GM18951 (cell line): ENCODE data around the gene LONP2.

ENCODE experiments used
- POLR2A ChIP-seq: IDR thresholded peaks from 4 replicates; pipeline ENCODE4 v1.6.1; 2011; ENCODE audit warnings: mild to moderate bottlenecking; ENCODE audit not compliant: insufficient read length, insufficient read depth; ENCODE audit errors: extremely low read depth
- in situ Hi-C: fragments of 300-500 bp; cut with MboI; formaldehyde crosslinking; loops from one replicate; pipeline ENCODE4 v1.12.0; 2022; ENCODE audit warnings: low sequenced_read_pairs, mixed read lengths, inconsistent platforms; ENCODE audit not compliant: unreplicated experiment

Gene LONP2

GRCh38 chr16:48256579-48257177, 12.6 kb downstream of the LONP2 start:
- TF ChIP-seq POLR2A = no peak
- in situ Hi-C loops = no loop called here

DNA sequence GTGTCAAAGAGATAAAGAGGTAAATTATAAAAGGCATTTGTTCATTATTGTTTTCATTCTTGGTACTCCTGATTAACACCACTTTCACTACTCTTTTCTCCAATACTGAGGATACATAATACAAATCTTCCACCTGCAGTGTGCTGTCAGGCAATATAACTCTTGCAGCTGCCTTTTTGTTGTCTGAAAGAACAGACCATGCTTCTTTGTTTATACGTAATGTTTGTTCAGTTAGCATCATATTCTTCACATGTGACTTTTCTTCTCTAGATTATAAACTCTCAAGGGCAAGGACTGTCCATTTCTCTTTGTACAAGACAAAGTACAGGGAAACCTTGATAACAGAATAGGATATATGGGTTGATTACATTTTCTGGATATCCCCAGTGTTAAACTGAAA, 17.5 kb downstream of the LONP2 start:
- in situ Hi-C loops = no loop called here
- TF ChIP-seq POLR2A = no peak

- in situ Hi-C loops = no loop called here
- TF ChIP-seq POLR2A = no peak
Measured at GRCh38 chr16:48262631-48263030, 18.5 kb downstream of the LONP2 start.

- in situ Hi-C loops = no loop called here
- no peak for TF ChIP-seq POLR2A
Measured at GRCh38 chr16:48269011-48269410, 24.9 kb downstream of the LONP2 start.

GRCh38 chr16:48271728-48272127, 27.6 kb downstream of the LONP2 start:
- in situ Hi-C loops = no loop called here
- TF ChIP-seq POLR2A = no peak

GRCh38 chr16:48272837-48273421, 28.8 kb downstream of the LONP2 start:
- in situ Hi-C loops = no loop called here
- no peak for TF ChIP-seq POLR2A

GRCh38 chr16:48274476-48274875, 30.4 kb downstream of the LONP2 start:
- no peak for TF ChIP-seq POLR2A
- in situ Hi-C loops = no loop called here

GRCh38 chr16:48276102-48276501, 32.0 kb downstream of the LONP2 start:
- in situ Hi-C loops = no loop called here
- no peak for TF ChIP-seq POLR2A

GRCh38 chr16:48277158-48277557, 33.1 kb downstream of the LONP2 start:
- in situ Hi-C loops = no loop called here
- no peak for TF ChIP-seq POLR2A

- in situ Hi-C loops = no loop called here
- TF ChIP-seq POLR2A = no peak
Measured at GRCh38 chr16:48279199-48279598, 35.1 kb downstream of the LONP2 start.

GRCh38 chr16:48280546-48280945, 36.4 kb downstream of the LONP2 start:
- in situ Hi-C loops = no loop called here
- no peak for TF ChIP-seq POLR2A

DNA sequence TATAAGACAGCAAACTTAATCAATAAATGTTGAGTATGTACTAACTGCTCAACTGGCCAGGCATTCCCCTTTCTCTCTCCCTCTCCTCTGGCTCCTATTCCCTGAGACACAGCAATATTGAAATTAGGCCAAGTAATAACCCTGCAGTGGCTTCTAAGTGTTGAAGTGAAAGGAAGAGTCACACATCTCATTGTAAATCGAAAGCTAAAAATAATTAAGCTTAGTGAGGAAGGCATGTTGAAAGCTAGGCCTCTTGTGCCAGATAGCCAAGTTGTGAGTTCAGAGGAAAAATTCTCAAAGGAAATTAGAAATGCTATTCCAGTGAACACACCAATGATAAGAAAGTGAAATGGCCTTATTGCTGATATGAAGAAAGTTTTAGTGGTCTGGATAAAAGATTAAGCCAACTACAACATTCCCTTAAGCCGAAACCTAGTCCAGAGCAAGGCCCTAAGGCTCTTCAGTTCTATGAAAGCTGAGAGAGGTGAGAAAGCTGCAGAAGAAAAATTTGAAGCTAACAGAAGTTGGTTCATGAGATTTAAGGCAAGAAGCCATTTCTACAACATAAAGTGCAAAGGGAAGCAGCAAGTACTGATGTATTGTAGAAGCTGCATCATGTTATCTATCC, 38.6 kb downstream of the LONP2 start:
- in situ Hi-C loops = no loop called here
- TF ChIP-seq POLR2A = no peak

GRCh38 chr16:48284772-48285409, 40.8 kb downstream of the LONP2 start:
- in situ Hi-C loops = no loop called here
- no peak for TF ChIP-seq POLR2A

DNA sequence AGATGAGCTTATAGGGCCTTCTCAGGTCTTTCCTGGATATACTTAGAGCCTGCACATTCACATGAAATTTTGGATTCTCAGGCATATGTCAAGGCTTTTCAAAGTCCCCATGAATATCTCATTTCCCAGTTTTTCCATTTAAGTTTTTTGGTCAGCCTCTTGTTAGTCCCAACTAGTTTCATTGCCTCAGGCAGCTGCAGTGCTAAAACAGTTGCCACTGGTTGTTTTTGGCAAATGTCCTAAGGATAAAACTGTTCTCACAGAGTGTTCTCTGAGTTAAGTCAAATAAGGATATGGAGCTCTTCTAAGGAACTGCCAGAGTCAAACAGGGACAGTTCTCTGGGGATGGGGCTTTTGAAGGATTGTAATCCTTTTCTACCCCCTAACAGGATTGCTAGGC, 43.1 kb downstream of the LONP2 start:
- in situ Hi-C loops = no loop called here
- no peak for TF ChIP-seq POLR2A
